GM13976 (cell line): Measurements from ENCODE around the gene KCNH2.

Source experiments
- DNase-seq: peaks from one replicate; pipeline ENCODE4 v3.0.0; 2012; ENCODE audit warnings: low spot score
- CTCF ChIP-seq: IDR thresholded peaks from 2 replicates; pipeline ENCODE4 v1.5.1; 2012; ENCODE audit warnings: borderline replicate concordance, mild to moderate bottlenecking; ENCODE audit not compliant: insufficient read depth; ENCODE audit errors: extremely low read depth, missing control alignments, control extremely low read depth
- in situ Hi-C: fragments of 300-500 bp; cut with MboI; formaldehyde crosslinking; loops from one replicate; pipeline ENCODE4 v1.12.0; 2022; ENCODE audit warnings: low sequenced_read_pairs, mixed read lengths, inconsistent platforms; ENCODE audit not compliant: unreplicated experiment

The KCNH2 gene

DNA sequence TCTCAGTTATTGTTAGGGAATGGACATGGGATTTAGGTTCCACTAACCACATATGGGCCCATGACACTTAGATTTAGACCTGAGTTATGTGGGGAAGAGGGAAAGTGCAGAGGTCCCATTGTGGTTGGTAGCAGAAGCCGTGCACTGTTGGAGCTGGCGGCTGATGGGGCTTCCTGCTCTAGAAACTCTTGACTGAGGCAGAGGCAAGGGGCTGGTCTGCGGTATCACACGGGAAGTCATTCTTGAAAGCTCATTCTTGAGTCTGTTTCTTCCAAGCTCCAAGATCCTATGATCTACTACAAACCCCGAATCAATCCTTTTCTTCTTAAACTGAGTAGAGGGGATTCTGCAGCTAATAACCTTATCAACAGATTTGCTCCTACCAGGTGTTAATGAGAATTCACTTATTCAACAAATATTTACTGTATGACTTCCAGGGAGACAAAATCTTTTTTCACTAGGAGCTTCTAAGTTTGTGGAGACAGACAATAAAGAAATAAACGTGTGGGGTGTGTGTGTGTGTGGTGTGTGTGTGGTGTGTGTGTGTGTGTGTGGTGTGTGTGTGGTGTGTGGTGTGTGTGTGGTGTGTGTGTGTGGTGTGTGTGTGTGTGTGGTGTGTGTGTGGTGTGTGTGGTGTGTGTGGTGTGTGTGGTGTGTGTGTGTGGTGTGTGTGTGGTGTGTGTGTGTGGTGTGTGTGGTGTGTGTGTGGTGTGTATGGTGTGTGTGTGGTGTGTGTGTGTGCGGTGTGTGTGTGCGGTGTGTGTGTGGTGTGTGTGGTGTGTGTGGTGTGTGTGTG, 68.7 kb downstream of the KCNH2 start:
- no peak for TF ChIP-seq CTCF
- DNase-seq: no peak
- in situ Hi-C loops: no loop called here

GRCh38 chr7:150908173-150908572, 69.9 kb downstream of the KCNH2 start:
- no peak for DNase-seq
- in situ Hi-C loops: no loop called here
- TF ChIP-seq CTCF: no peak

- DNase-seq: peak; percentile 11
- no peak for TF ChIP-seq CTCF
- in situ Hi-C loops: no loop called here
These were observed 73.9 kb downstream of the KCNH2 start for GRCh38 chr7:150904011-150904909.

- TF ChIP-seq CTCF: no peak
- in situ Hi-C loops: no loop called here
- peak; percentile 18 for DNase-seq
These were observed 74.5 kb downstream of the KCNH2 start for GRCh38 chr7:150903606-150904005.

- in situ Hi-C loops: no loop called here
- peak; percentile 13 for DNase-seq
- TF ChIP-seq CTCF: no peak
These were observed 75.8 kb downstream of the KCNH2 start for GRCh38 chr7:150902078-150903033.
